GM12891 (cell line): Measurements from ENCODE around the gene BRD7.

Experiments
- DNase-seq: peaks from one replicate; pipeline ENCODE4 v3.0.0; 2011; ENCODE audit warnings: low spot score; ENCODE audit not compliant: insufficient read length
- FAIRE-seq: peaks from 2 replicates; lab custom pipeline; 2011; peaks lifted over from hg19 to GRCh38; lab: Jason Lieb, UNC
- PAX5 ChIP-seq: IDR thresholded peaks from 2 replicates; pipeline ENCODE4 v1.6.1; 2011; ENCODE audit warnings: low read length, moderate library complexity, mild to moderate bottlenecking; ENCODE audit not compliant: insufficient read depth, severe bottlenecking
- POLR2A ChIP-seq: IDR thresholded peaks from 2 replicates; pipeline ENCODE4 v1.6.1; 2011; ENCODE audit warnings: low read depth, low read length, control low read depth
- POLR2AphosphoS5 ChIP-seq: IDR thresholded peaks from 2 replicates; pipeline ENCODE4 v1.6.1; 2011; ENCODE audit warnings: low read depth, low read length, control low read depth
- POU2F2 ChIP-seq: IDR thresholded peaks from 2 replicates; pipeline ENCODE4 v1.6.1; 2011; ENCODE audit warnings: low read depth, mild to moderate bottlenecking, control low read depth, low read length, moderate library complexity
- SPI1 ChIP-seq: IDR thresholded peaks from 2 replicates; pipeline ENCODE4 v1.6.1; 2011; ENCODE audit warnings: low read depth, low read length, control low read depth
- TAF1 ChIP-seq: IDR thresholded peaks from 2 replicates; pipeline ENCODE4 v1.6.1; 2011; ENCODE audit warnings: low read depth, low read length, control low read depth

BRD7 gene

DNA sequence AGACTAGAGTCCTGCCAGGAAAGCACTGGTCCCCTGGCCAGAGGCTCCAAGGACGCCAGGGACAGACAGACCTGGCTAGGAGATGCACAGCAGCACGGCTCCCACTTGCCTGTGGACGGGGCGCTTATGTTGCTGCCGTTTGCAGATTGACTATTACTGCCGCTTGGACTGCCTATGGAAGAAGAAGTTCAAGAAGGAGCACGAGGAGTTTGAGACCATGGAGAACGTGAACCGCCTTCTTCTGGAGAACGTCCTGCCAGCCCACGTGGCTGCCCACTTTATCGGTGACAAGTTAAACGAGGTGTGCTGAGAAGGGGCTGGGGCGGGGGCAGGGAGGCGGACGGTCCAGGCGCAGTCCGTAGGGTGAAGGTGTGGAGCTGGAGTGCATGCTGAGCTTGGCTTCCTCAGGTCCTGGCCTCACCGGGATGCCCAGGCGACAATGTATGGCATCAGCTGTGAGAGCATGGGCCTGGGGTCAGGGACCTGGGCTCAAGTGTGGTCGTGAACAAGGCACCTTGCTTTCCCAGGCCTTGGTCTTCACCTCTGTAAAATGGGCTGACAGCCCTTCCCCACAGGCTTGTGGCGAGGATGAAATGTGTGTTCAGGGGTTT lies 56.8 kb downstream of the BRD7 start:
- DNase-seq (no peak), FAIRE-seq (no peak)
- no peak for TF ChIP-seq TAF1
- 0 out of 2 replicates have a peak, but pooled peaks have one; percentile 59 for TF ChIP-seq POLR2AphosphoS5
- no peak for TF ChIP-seq SPI1
- TF ChIP-seq POLR2A, result no peak

DNA sequence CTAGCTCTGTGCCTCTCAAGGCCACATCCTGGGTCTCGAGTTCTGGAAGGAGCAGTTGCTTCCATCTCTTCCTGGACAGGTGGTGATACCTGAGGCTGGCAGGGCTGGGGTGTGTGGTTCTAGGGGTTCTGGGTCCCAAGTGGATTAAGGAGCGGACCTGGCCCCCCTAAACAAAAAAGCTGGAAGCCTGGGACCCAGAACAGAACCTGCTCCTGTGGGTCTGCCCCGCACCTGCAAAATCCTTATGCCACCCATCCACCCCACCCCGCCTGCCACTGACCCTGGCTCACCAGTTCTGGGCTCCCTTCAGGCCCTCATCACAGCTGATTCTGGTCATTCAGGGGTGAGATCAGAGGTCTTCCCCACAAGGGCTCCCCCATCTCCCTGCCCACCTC lies 57.7 kb downstream of the BRD7 start:
- FAIRE-seq, result no peak
- TF ChIP-seq PAX5 (no peak), TAF1 (no peak), POLR2AphosphoS5 (no peak), POLR2A (no peak), POU2F2 (no peak), SPI1 (no peak)
- no peak for DNase-seq

DNA sequence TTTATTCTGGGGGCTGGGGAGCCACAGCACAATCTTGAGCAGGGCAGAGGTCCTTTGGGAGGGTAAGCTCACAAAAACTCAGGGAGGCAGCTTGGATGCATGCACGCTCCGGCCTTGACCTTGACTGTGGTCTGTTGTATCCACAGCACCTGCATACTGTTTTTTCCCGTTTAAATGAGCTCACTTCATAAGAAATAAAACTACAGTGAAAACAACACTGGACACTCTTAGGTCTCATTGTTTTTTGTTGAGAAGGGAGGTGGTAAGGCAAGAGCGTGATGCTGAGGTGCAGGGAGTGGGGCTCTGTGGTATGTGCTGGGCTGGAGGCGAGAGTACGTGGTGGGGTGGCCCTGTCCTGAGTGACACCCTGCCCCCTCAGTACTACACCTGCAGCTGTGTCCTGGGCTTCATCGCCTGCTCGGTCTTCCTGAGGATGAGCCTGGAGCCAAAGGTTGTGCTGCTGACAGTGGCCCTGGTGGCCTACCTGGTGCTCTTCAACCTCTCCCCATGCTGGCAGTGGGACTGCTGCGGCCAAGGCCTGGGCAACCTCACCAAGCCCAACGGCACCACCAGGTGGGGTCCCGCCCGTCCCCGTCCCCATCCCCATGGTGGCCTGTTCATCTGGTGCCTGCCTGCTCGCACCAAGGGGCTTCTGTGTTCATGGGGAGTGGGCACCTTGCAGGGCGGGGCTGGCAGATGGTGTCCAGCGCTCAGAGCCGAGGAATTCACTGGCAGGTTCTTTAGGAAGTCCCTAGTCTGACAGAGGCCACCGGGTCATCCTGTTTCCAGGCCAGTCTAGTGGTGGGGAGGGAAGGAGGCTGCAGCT lies 58.3 kb downstream of the BRD7 start:
- no peak for TF ChIP-seq SPI1
- DNase-seq (no peak), FAIRE-seq (no peak)

GRCh38 chr16:50309527-50310307 lies 59.1 kb downstream of the BRD7 start:
- TF ChIP-seq POLR2A (no peak), PAX5 (no peak), POU2F2 (no peak), POLR2AphosphoS5 (no peak), TAF1 (no peak), SPI1 (no peak)
- DNase-seq (no peak), FAIRE-seq (no peak)

- TF ChIP-seq PAX5 (no peak), POLR2A (no peak; the same call in 1 of the 2 replicates), POLR2AphosphoS5 (no peak), POU2F2 (no peak)
- DNase-seq (no peak), FAIRE-seq (no peak)
Observed at GRCh38 chr16:50309156-50309526, 59.6 kb downstream of the BRD7 start.

DNA sequence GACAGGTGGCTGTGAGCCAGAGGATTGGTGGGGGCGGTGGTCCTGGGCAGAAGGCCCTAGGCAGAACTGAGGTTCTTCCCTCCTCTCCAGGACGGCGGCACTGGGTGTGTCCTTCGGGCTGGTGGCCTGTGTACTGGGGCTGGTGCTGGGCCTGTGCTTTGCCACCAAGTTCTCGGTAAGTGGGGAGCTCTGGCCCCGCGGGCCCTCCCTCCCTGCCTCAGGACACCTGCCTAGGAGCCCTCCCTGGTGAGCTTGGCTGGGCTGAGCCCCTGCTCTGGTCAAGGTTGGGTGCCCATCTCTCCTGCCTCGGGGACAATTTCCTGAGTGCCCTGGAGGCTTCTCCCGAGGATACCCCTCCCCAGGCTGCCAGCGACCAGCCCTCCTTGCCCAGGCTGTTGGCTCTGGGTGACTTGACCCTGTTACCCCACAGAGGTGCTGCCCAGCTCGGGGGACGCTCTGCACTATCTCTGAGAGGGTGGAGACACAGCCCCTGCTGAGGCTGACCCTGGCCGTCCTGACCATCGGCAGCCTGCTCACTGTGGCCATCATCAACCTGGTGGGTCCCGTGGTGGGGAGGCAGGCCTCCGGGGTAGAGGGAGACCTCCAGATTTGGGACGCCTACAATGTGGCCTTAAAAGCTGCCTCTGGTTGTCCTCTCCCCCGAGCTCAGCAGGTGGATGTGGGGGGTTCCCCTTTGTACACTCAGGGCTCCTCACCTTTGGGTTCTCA lies 60.4 kb downstream of the BRD7 start:
- FAIRE-seq (no peak), DNase-seq (peak; percentile 22)
- TF ChIP-seq POU2F2, result no peak
- TF ChIP-seq TAF1, result no peak
- no peak for TF ChIP-seq POLR2A
- TF ChIP-seq PAX5, result no peak
- no peak for TF ChIP-seq SPI1
- no peak for TF ChIP-seq POLR2AphosphoS5

DNA sequence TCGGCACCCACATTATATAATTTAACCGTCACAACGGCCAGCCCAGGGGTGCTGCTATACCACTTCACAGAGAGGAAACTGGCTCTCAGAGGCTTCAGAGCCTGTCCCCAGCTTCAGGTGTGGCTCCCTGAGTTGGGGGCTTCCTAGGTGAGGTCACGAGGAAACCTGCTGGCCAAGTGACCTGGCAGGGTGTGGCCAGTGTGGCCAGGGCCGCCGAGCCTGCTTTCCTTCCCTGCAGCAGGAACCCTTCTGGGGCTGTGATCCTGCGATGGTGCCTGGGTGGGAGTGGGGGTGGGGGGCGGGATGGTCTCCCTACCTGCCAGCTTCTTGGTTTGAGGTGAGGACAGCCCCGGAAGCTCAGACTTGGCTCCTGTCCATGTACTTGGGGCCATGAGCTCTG lies 62.5 kb downstream of the BRD7 start:
- DNase-seq, result no peak
- no peak for FAIRE-seq
- TF ChIP-seq SPI1 (no peak), POLR2A (no peak), POU2F2 (no peak), TAF1 (no peak), PAX5 (no peak)

- peak; percentile 16 for DNase-seq
- no peak for FAIRE-seq
- TF ChIP-seq POU2F2 (no peak), TAF1 (no peak), SPI1 (no peak), PAX5 (no peak), POLR2AphosphoS5 (no peak), POLR2A (no peak)
Observed at GRCh38 chr16:50305441-50306061, 63.2 kb downstream of the BRD7 start.
